ENCODE results near the gene NFYB.
A peak's percentile ranks its signal among the peaks of the same experiment; 100 is the strongest.

Gene NFYB

DNA sequence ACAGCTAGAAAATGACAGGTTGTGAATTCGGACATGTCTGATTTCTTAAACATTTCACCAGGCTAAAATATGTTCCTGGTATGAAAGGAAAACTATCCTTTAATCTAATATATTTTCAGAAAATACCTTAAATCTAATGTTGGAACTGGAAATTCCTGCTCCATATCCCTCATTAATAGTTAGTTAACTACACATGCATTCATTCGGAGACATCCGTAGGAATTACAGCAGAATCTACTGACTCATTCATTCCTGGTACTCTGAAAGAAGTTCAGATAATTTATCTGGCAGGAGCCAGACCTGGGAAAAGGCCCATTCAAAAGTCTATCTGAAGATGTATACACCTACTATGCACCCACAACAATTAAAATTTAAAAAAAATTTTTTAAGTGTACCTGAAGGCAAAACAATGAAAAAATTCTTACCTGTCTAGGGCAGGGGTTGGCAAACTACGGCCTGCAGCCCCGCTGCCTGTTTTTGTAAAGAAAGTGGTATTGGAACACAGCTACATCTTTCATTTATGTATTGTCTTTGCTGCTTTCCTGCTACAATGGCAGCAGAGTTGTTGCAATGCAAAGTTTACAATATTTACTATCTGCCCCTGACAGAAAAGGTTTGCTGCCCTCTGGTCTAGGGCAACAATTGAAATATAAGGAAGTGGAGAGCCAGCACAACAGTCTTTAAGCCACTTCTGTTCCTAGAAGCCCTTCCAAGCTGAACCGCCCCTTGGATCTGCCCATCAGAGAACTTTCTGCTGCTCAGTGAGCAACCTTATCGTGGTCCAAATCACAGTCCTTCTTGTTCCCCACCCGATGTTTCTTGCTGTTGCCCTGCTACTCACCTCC lies 17.9 kb upstream of the NFYB start:
- FAIRE-seq (no peak), DNase-seq (ENCODE audit: insufficient read length, low spot score) (no peak)
- TF ChIP-seq CTCF (IDR thresholded peaks at IDR 0.05; ENCODE audit: insufficient read depth, missing control alignments) = no peak

DNA sequence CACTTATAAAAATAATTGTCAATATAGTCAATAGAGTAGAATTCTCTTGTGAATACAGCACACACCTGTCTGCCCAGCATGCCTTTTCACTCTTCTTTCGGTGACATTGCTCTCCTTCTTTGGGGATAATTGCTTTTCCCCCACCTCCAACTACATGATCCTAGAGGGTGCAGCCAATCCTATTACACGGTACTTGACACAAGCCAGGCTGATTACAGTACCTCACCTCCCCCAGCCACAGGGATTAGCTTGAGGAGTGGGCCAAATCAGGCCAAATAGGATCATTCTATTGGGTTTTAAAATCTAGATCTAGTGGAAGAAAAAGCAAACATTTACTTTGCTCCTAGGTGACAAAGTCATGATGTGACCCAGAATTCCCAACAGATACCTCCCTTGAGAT lies 16.8 kb upstream of the NFYB start:
- FAIRE-seq = no peak
- peak; percentile 32 for DNase-seq (ENCODE audit: insufficient read length, low spot score)
- no peak for TF ChIP-seq CTCF (IDR thresholded peaks at IDR 0.05; ENCODE audit: insufficient read depth, missing control alignments)

- no peak for DNase-seq (ENCODE audit: insufficient read length, low spot score)
- FAIRE-seq = no peak
- no peak for TF ChIP-seq CTCF (IDR thresholded peaks at IDR 0.05; ENCODE audit: insufficient read depth, missing control alignments)
These were observed 16.3 kb upstream of the NFYB start for GRCh38 chr12:104154286-104154685.

GRCh38 chr12:104152685-104153241 lies 14.8 kb upstream of the NFYB start:
- DNase-seq (ENCODE audit: insufficient read length, low spot score) = no peak
- no peak for TF ChIP-seq CTCF (IDR thresholded peaks at IDR 0.05; ENCODE audit: insufficient read depth, missing control alignments)
- no peak for FAIRE-seq

DNA sequence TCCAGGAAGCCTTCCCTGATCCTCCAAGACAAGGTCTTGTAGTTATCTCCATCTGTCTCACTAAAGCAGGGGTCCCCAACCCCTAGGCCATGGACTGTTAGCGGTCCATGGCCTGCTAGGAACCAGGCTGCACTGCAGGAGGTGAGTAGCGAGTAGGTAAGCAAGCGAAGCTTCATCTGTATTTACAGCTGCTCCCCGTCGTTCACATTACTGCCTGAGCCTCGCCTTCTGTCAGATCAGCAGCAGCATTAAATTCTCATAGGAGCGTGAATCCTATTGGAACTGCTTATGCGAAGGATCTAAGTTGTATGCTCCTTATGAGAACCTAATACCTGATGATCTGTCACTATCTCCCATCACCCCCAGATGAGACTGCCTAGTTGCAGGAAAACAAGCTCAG lies 12.4 kb upstream of the NFYB start:
- DNase-seq (ENCODE audit: insufficient read length, low spot score) (no peak), FAIRE-seq (peak; percentile 79)
- no peak for TF ChIP-seq CTCF (IDR thresholded peaks at IDR 0.05; ENCODE audit: insufficient read depth, missing control alignments)

DNA sequence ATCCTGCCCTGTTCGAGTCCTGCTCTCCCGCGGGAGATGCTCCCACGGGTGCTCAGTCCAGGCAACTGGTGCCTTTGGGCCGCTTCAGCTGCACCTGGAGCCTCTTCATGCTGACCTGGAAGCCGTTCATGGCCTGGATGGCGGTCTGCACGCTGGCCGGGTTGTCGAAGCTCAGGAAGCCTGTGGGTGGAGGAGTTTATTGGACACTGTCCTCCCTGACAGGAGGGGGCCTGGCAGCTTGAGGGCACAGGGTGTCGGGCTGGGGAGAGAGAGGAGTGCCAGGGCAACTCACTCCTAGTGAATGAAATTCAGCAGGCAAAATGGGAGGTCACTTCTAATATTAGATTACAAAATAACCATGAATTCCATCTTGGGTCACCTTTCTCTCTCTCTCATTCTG lies 9.3 kb upstream of the NFYB start:
- FAIRE-seq (no peak), DNase-seq (ENCODE audit: insufficient read length, low spot score) (no peak)
- no peak for TF ChIP-seq CTCF (IDR thresholded peaks at IDR 0.05; ENCODE audit: insufficient read depth, missing control alignments)

GRCh38 chr12:104143918-104144317 lies 5.9 kb upstream of the NFYB start:
- no peak for TF ChIP-seq CTCF (IDR thresholded peaks at IDR 0.05; ENCODE audit: insufficient read depth, missing control alignments)
- FAIRE-seq (peak; percentile 6), DNase-seq (ENCODE audit: insufficient read length, low spot score) (no peak)
